Spleen (tissue), 7 donors: Measurements from ENCODE around the gene SLC30A10.

Source experiments
- CTCF ChIP-seq, 11 experiments: fragments of 200-600 bp in 7 of 11; fragments of 450-650 bp in 4 of 11; sonication (generic) in 4 of 11; IDR thresholded peaks in 8 of 11; conservative IDR thresholded peaks in 3 of 11; 1 replicate in 7 of 11; 2 replicates in 4 of 11; pipeline versions ENCODE4 v1.4.0 to v1.8.0; 2016 to 2021; ENCODE audit warnings: antibody characterized with exemption in 11 of 11, inconsistent platforms in 4 of 11, mild to moderate bottlenecking in 1 of 11
- POLR2A ChIP-seq, 3 donors: fragments of 450-650 bp; IDR thresholded peaks; one replicate each; pipeline ENCODE4 v1.5.1; 2017; ENCODE audit warnings: antibody characterized with exemption in 3 of 3, mild to moderate bottlenecking in 1 of 3
- POLR2AphosphoS5 ChIP-seq, 3 donors: sonication (generic); formaldehyde crosslinking; IDR thresholded peaks; one replicate each; pipeline ENCODE4 v1.5.1; 2017; ENCODE audit warnings: antibody characterized with exemption in 3 of 3
- donor health status: DM: no; HTN: no; CAD: no; lungs with moderate emphysema.
- donor health status: DM: no; HTN: no; CAD: no.
- donor health status: DM: no; HTN: no; CAD: no.

GRCh38 chr1:219902951-219903350, 25.4 kb downstream of the SLC30A10 start:
- TF ChIP-seq POLR2A (IDR thresholded peaks at IDR 0.05) (no peak), CTCF (IDR thresholded peaks at IDR 0.05 in 8 of 11, conservative IDR thresholded peaks at IDR 0.05 in 3 of 11) (no peak), POLR2AphosphoS5 (IDR thresholded peaks at IDR 0.05) (no peak)
